T-helper 17 cell (primary cell): ENCODE data around the gene FITM1. TPM values are rescaled to one million over a fixed set of nuclear protein-coding genes. Genes with fewer than 3 reads are reported as not detected.

Source experiments
- ATAC-seq: fragments of 150-1000 bp; cut with Tn5 transposase; 2 replicates; pipeline ENCODE4 v1.10.0; 2021; ENCODE audit warnings: mild to moderate bottlenecking, moderate library complexity
- DNase-seq, 3 donors: peaks; one replicate each; pipeline versions ENCODE4 v3.0.0 to v3.0.0-alpha.2; 2020 to 2021
- H3K9me3 ChIP-seq: one replicate; pipeline ENCODE4 v1.7.0; 2013; ENCODE audit warnings: low read length, mild to moderate bottlenecking; ENCODE audit not compliant: control insufficient read depth, poor library complexity, severe bottlenecking
- H3K27ac Mint-ChIP-seq: one replicate; pipeline ENCODE4 v1.8.0; 2022; ENCODE audit warnings: mild to moderate bottlenecking, moderate library complexity, mixed read lengths
- H3K27me3 Mint-ChIP-seq: one replicate; pipeline ENCODE4 v1.8.0; 2022; ENCODE audit warnings: mixed read lengths
- H3K36me3 Mint-ChIP-seq: one replicate; pipeline ENCODE4 v1.8.0; 2022; ENCODE audit warnings: low read depth, mixed read lengths
- H3K4me1 Mint-ChIP-seq: one replicate; pipeline ENCODE4 v1.8.0; 2022; ENCODE audit warnings: mild to moderate bottlenecking, mixed read lengths
- H3K4me3 Mint-ChIP-seq: one replicate; pipeline ENCODE4 v1.8.0; 2022; ENCODE audit warnings: mild to moderate bottlenecking, moderate library complexity, mixed read lengths
- total RNA-seq, 4 donors: library from RNA in 2 of 4; stranded (reverse) in 2 of 4; gene quantifications; one replicate each; pipeline ENCODE4 v1.2.3 and lab custom pipeline; 2022 to 2026

The FITM1 gene
- total RNA-seq, 2 donors from 2014 or later: 1.4 to 1.9 TPM

GRCh38 chr14:24132061-24132685 lies 1.7 kb downstream of the FITM1 start:
- Mint-ChIP-seq H3K4me1 (peaks cover 28% of the 10 kb centered on the region), H3K27me3 (no peaks in the 10 kb centered on the region), H3K36me3 (peaks cover 2% of the 10 kb centered on the region), H3K27ac (peak overlapping the region; percentile 85), H3K4me3 (peak overlapping the region; percentile 70)
- ATAC-seq (no peak), DNase-seq (no peak)
- H3K9me3 ChIP-seq: no peaks in the 10 kb centered on the region

- peaks cover 30% of the 10 kb centered on the region for H3K4me1 Mint-ChIP-seq
- peaks cover 2% of the 10 kb centered on the region for H3K36me3 Mint-ChIP-seq
- H3K4me3 Mint-ChIP-seq: peak overlapping the region; percentile 70
- H3K27me3 Mint-ChIP-seq: no peaks in the 10 kb centered on the region
- DNase-seq (no peak), ATAC-seq (no peak)
- no peaks in the 10 kb centered on the region for H3K9me3 ChIP-seq
- peak overlapping the region; percentile 85 for H3K27ac Mint-ChIP-seq
Observed at GRCh38 chr14:24132976-24133375, 2.5 kb downstream of the FITM1 start.

- ATAC-seq (no peak), DNase-seq (no peak)
- Mint-ChIP-seq H3K27me3 (no peaks in the 10 kb centered on the region), H3K36me3 (peaks cover 2% of the 10 kb centered on the region), H3K27ac (peak overlapping the region; percentile 85), H3K4me1 (peaks cover 33% of the 10 kb centered on the region), H3K4me3 (no peak overlapping the region)
- H3K9me3 ChIP-seq: no peaks in the 10 kb centered on the region
Observed at GRCh38 chr14:24133735-24134134, 3.3 kb downstream of the FITM1 start.

GRCh38 chr14:24135584-24135833 lies 5.0 kb downstream of the FITM1 start:
- H3K4me3 Mint-ChIP-seq: peak overlapping the region; percentile 95

GRCh38 chr14:24135834-24136683 lies 5.6 kb downstream of the FITM1 start, which contains the start of gene PSME1:
Gene PSME1, plus strand, starts transcription at chr14:24136194. Its CDS starts 69 bp downstream, at chr14:24136263.
- Mint-ChIP-seq H3K27ac (peak within 1 kb of the TSS; percentile 88), H3K4me1 (peaks cover 44% of the 10 kb centered on the region)

More at GRCh38 chr14:24135584-24135833, 5.0 kb downstream of the FITM1 start:
- Mint-ChIP-seq H3K27ac (peak overlapping the region; percentile 86), H3K36me3 (peaks cover under 1% of the 10 kb centered on the region), H3K27me3 (no peaks in the 10 kb centered on the region), H3K4me1 (peaks cover 41% of the 10 kb centered on the region)
- ATAC-seq (no peak), DNase-seq (no peak)
- no peaks in the 10 kb centered on the region for H3K9me3 ChIP-seq

GRCh38 chr14:24136684-24137528 lies 6.4 kb downstream of the FITM1 start:
- DNase-seq (no peak), ATAC-seq (no peak)
- peaks cover 44% of the 10 kb centered on the region for H3K4me1 Mint-ChIP-seq

More at GRCh38 chr14:24135834-24136683, 5.6 kb downstream of the FITM1 start, which contains the start of gene PSME1:
- Mint-ChIP-seq H3K36me3 (no peaks in the 10 kb centered on the region), H3K27me3 (no peaks in the 10 kb centered on the region), H3K4me3 (peak within 1 kb of the TSS; percentile 95)
- ATAC-seq: peak; percentile 98
- peak; percentile 91 to 94 (median 94) for DNase-seq
- no peaks in the 10 kb centered on the region for H3K9me3 ChIP-seq

GRCh38 chr14:24137529-24138395 lies 7.3 kb downstream of the FITM1 start:
- ATAC-seq (no peak), DNase-seq (no peak)
- no peaks in the 10 kb centered on the region for H3K9me3 ChIP-seq
- H3K36me3 Mint-ChIP-seq: no peaks in the 10 kb centered on the region
- H3K4me3 Mint-ChIP-seq: peak overlapping the region; percentile 95
- peak overlapping the region; percentile 88 for H3K27ac Mint-ChIP-seq
- no peaks in the 10 kb centered on the region for H3K27me3 Mint-ChIP-seq
- peaks cover 42% of the 10 kb centered on the region for H3K4me1 Mint-ChIP-seq

More at GRCh38 chr14:24136684-24137528, 6.4 kb downstream of the FITM1 start:
- H3K4me3 Mint-ChIP-seq: peak overlapping the region; percentile 95
- H3K27ac Mint-ChIP-seq: peak overlapping the region; percentile 88
- H3K27me3 Mint-ChIP-seq: no peaks in the 10 kb centered on the region
- H3K9me3 ChIP-seq: no peaks in the 10 kb centered on the region
- H3K36me3 Mint-ChIP-seq: no peaks in the 10 kb centered on the region

GRCh38 chr14:24138396-24139271 lies 8.2 kb downstream of the FITM1 start:
- Mint-ChIP-seq H3K4me1 (peaks cover 43% of the 10 kb centered on the region), H3K27ac (peak overlapping the region; percentile 43), H3K27me3 (no peaks in the 10 kb centered on the region), H3K4me3 (peak overlapping the region; percentile 43), H3K36me3 (no peaks in the 10 kb centered on the region)
- H3K9me3 ChIP-seq: no peaks in the 10 kb centered on the region
- ATAC-seq (no peak), DNase-seq (no peak)

- H3K27ac Mint-ChIP-seq: peak overlapping the region; percentile 43
- H3K4me3 Mint-ChIP-seq: peak overlapping the region; percentile 64
- H3K27me3 Mint-ChIP-seq: no peaks in the 10 kb centered on the region
- no peak for DNase-seq
- H3K36me3 Mint-ChIP-seq: peaks cover 2% of the 10 kb centered on the region
- H3K4me1 Mint-ChIP-seq: peaks cover 45% of the 10 kb centered on the region
- no peaks in the 10 kb centered on the region for H3K9me3 ChIP-seq
- no peak for ATAC-seq
Observed at GRCh38 chr14:24139272-24139934, 8.9 kb downstream of the FITM1 start.

GRCh38 chr14:24141097-24141880 lies 10.8 kb downstream of the FITM1 start, which contains the start of gene EMC9:
Gene EMC9, minus strand, starts transcription at chr14:24141591. Its CDS starts 287 bp downstream, at chr14:24141304.
- Mint-ChIP-seq H3K4me3 (peak within 1 kb of the TSS; percentile 93), H3K27ac (peak within 1 kb of the TSS; percentile 86), H3K27me3 (no peaks in the 10 kb centered on the region), H3K4me1 (peaks cover 50% of the 10 kb centered on the region), H3K36me3 (peaks cover 2% of the 10 kb centered on the region)
- H3K9me3 ChIP-seq: no peaks in the 10 kb centered on the region
- ATAC-seq: peak; percentile 91
- DNase-seq: peak; percentile 98 to 99 (median 98)

GRCh38 chr14:24143511-24143910 lies 13.1 kb downstream of the FITM1 start:
- no peaks in the 10 kb centered on the region for H3K9me3 ChIP-seq
- Mint-ChIP-seq H3K27me3 (no peaks in the 10 kb centered on the region), H3K36me3 (peaks cover 2% of the 10 kb centered on the region), H3K27ac (no peak overlapping the region), H3K4me1 (peaks cover 46% of the 10 kb centered on the region), H3K4me3 (no peak overlapping the region)
- DNase-seq (no peak), ATAC-seq (no peak)
